ENCODE measurements around the gene CHD5. TPM values are rescaled to one million over a fixed set of nuclear protein-coding genes. Genes with fewer than 3 reads are reported as not detected.

CHD5 gene
- total and polyA plus RNA-seq, 2 of the 13 experiments (the other 11 are each of a cell fraction or from before 2014, with no cell fraction given), result 0.02 to 0.21 TPM

DNA sequence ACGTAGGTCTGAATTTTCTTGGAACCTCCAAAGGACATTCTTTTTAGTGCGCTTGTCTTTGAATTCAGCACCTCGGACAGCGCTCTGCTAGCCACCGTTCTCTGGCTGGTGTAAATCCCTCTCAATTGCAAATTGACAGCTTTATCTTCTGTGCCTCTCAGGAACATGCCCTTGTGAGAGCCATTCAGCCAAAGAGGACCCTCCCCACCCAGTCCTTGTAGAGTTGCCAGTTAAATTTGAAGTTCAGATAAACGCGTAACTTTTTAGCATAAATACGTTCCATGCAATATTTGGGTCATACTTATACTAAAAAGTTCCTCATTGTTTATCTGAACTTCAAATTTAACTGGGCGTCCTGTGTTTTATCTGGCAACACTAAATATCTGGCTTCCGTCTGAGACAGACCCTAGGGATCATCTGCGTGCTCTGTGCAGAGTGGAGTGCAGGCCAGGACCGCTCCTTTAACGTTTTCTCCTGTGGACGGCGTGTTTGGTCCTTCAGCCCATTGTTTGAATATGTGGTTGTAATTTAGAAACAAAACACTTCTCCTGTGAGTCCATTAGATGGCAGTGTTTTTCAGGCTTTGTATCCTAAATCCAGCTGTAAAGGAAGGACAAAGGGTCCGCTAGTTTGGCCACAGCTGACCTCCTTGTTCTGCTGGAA, 127.4 kb downstream of the CHD5 start (continued):
- TF ChIP-seq, protein P1, sequence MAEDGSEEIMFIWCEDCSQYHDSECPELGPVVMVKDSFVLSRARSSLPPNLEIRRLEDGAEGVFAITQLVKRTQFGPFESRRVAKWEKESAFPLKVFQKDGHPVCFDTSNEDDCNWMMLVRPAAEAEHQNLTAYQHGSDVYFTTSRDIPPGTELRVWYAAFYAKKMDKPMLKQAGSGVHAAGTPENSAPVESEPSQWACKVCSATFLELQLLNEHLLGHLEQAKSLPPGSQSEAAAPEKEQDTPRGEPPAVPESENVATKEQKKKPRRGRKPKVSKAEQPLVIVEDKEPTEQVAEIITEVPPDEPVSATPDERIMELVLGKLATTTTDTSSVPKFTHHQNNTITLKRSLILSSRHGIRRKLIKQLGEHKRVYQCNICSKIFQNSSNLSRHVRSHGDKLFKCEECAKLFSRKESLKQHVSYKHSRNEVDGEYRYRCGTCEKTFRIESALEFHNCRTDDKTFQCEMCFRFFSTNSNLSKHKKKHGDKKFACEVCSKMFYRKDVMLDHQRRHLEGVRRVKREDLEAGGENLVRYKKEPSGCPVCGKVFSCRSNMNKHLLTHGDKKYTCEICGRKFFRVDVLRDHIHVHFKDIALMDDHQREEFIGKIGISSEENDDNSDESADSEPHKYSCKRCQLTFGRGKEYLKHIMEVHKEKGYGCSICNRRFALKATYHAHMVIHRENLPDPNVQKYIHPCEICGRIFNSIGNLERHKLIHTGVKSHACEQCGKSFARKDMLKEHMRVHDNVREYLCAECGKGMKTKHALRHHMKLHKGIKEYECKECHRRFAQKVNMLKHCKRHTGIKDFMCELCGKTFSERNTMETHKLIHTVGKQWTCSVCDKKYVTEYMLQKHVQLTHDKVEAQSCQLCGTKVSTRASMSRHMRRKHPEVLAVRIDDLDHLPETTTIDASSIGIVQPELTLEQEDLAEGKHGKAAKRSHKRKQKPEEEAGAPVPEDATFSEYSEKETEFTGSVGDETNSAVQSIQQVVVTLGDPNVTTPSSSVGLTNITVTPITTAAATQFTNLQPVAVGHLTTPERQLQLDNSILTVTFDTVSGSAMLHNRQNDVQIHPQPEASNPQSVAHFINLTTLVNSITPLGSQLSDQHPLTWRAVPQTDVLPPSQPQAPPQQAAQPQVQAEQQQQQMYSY (CRISPR knock-in tag; IDR thresholded peaks at IDR 0.05), result 0 out of 2 replicates have a peak, but pooled peaks have one; percentile 46
- TF ChIP-seq, protein P2, sequence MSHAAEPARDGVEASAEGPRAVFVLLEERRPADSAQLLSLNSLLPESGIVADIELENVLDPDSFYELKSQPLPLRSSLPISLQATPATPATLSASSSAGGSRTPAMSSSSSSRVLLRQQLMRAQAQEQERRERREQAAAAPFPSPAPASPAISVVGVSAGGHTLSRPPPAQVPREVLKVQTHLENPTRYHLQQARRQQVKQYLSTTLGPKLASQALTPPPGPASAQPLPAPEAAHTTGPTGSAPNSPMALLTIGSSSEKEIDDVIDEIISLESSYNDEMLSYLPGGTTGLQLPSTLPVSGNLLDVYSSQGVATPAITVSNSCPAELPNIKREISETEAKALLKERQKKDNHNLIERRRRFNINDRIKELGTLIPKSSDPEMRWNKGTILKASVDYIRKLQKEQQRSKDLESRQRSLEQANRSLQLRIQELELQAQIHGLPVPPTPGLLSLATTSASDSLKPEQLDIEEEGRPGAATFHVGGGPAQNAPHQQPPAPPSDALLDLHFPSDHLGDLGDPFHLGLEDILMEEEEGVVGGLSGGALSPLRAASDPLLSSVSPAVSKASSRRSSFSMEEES (CRISPR knock-in tag; IDR thresholded peaks at IDR 0.05), result peak; percentile 73
- TF ChIP-seq, protein P3, sequence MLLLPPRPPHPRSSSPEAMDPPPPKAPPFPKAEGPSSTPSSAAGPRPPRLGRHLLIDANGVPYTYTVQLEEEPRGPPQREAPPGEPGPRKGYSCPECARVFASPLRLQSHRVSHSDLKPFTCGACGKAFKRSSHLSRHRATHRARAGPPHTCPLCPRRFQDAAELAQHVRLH (CRISPR knock-in tag; IDR thresholded peaks at IDR 0.05; ENCODE audit: borderline replicate concordance, low read depth), result 0 out of 2 replicates have a peak, but pooled peaks have one; percentile 49
- TF ChIP-seq RXRB (CRISPR knock-in tag; IDR thresholded peaks at IDR 0.05; ENCODE audit: borderline replicate concordance) (peak; percentile 38; the same call in 1 of the 2 replicates), ZNF264 (CRISPR knock-in tag; IDR thresholded peaks at IDR 0.05) (peak; percentile 75), ISX (CRISPR knock-in tag; conservative IDR thresholded peaks at IDR 0.05) (peak; percentile 91), ZNF720 (CRISPR knock-in tag; IDR thresholded peaks at IDR 0.05) (no peak), RFXAP (CRISPR knock-in tag; IDR thresholded peaks at IDR 0.05; ENCODE audit: borderline replicate concordance) (no peak), DNMT3B (CRISPR knock-in tag; conservative IDR thresholded peaks at IDR 0.05) (peak; percentile 96; the same call in 1 of the 2 replicates), ZMAT3 (CRISPR knock-in tag; conservative IDR thresholded peaks at IDR 0.05) (0 out of 2 replicates have a peak, but pooled peaks have one; percentile 41), ZIK1 (CRISPR knock-in tag; IDR thresholded peaks at IDR 0.05; ENCODE audit: borderline replicate concordance, low read depth) (no peak), ETV6 (CRISPR knock-in tag; conservative IDR thresholded peaks at IDR 0.05) (0 out of 2 replicates have a peak, but pooled peaks have one; percentile 45), HNF4G (IDR thresholded peaks at IDR 0.05; ENCODE audit: borderline replicate concordance, low read depth, low read length) (no peak), HNF4G (CRISPR knock-in tag; IDR thresholded peaks at IDR 0.05; ENCODE audit: borderline replicate concordance, low read depth) (no peak), NR2F6 (IDR thresholded peaks at IDR 0.05) (no peak), NR2F6 (CRISPR knock-in tag; IDR thresholded peaks at IDR 0.05) (0 out of 2 replicates have a peak, but pooled peaks have one; percentile 19), SIN3A (IDR thresholded peaks at IDR 0.05; ENCODE audit: borderline replicate concordance, low read depth, low read length) (peak; percentile 44; the same call in 1 of the 2 replicates), ELF4 (CRISPR knock-in tag; IDR thresholded peaks at IDR 0.05; ENCODE audit: borderline replicate concordance) (no peak)
- TF ChIP-seq, protein P4, sequence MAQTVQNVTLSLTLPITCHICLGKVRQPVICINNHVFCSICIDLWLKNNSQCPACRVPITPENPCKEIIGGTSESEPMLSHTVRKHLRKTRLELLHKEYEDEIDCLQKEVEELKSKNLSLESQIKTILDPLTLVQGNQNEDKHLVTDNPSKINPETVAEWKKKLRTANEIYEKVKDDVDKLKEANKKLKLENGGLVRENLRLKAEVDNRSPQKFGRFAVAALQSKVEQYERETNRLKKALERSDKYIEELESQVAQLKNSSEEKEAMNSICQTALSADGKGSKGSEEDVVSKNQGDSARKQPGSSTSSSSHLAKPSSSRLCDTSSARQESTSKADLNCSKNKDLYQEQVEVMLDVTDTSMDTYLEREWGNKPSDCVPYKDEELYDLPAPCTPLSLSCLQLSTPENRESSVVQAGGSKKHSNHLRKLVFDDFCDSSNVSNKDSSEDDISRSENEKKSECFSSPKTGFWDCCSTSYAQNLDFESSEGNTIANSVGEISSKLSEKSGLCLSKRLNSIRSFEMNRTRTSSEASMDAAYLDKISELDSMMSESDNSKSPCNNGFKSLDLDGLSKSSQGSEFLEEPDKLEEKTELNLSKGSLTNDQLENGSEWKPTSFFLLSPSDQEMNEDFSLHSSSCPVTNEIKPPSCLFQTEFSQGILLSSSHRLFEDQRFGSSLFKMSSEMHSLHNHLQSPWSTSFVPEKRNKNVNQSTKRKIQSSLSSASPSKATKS (CRISPR knock-in tag; IDR thresholded peaks at IDR 0.05), result no peak
- TF ChIP-seq, protein P5, sequence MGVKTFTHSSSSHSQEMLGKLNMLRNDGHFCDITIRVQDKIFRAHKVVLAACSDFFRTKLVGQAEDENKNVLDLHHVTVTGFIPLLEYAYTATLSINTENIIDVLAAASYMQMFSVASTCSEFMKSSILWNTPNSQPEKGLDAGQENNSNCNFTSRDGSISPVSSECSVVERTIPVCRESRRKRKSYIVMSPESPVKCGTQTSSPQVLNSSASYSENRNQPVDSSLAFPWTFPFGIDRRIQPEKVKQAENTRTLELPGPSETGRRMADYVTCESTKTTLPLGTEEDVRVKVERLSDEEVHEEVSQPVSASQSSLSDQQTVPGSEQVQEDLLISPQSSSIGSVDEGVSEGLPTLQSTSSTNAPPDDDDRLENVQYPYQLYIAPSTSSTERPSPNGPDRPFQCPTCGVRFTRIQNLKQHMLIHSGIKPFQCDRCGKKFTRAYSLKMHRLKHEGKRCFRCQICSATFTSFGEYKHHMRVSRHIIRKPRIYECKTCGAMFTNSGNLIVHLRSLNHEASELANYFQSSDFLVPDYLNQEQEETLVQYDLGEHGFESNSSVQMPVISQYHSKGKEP (CRISPR knock-in tag; IDR thresholded peaks at IDR 0.05), result peak; percentile 84

Measured in HepG2 (cell line).